NOMO-1 treated with dmso at 0.1 percent for 144 hours (cell line): Measurements from ENCODE around the gene IFT122.
"Not testable (repeated sequence)": the region's sequence is repeated elsewhere in the genome, so short reads cannot be mapped to it uniquely, and the experiment has no call there.

Source experiments
- DNase-seq: peaks from one replicate; lab custom pipeline; 2025; ENCODE audit not compliant: unreplicated experiment; lab: John Stamatoyannopoulos, UW

IFT122 gene

GRCh38 chr3:129473067-129473768, 33.2 kb downstream of the IFT122 start:
- no peak for DNase-seq

- DNase-seq: no peak
Observed at GRCh38 chr3:129473769-129474152, 33.7 kb downstream of the IFT122 start.

GRCh38 chr3:129474984-129475804, 35.2 kb downstream of the IFT122 start:
- no peak for DNase-seq

- no peak for DNase-seq
Observed at GRCh38 chr3:129475863-129476262, 35.8 kb downstream of the IFT122 start.

GRCh38 chr3:129476586-129476985, 36.6 kb downstream of the IFT122 start:
- no peak for DNase-seq

- DNase-seq: not testable (repeated sequence)
Observed at GRCh38 chr3:129481225-129481765, 41.3 kb downstream of the IFT122 start.

GRCh38 chr3:129481766-129482332, 41.8 kb downstream of the IFT122 start:
- DNase-seq: no peak

- no peak for DNase-seq
Observed at GRCh38 chr3:129482721-129483120, 42.7 kb downstream of the IFT122 start.

GRCh38 chr3:129483870-129484269, 43.8 kb downstream of the IFT122 start:
- no peak for DNase-seq

GRCh38 chr3:129485146-129485545, 45.1 kb downstream of the IFT122 start:
- DNase-seq: not testable (repeated sequence)

- peak; percentile 16 for DNase-seq
Observed at GRCh38 chr3:129485721-129486663, 46.0 kb downstream of the IFT122 start.

- DNase-seq: no peak
Observed at GRCh38 chr3:129486664-129487035, 46.6 kb downstream of the IFT122 start.

- no peak for DNase-seq
Observed at GRCh38 chr3:129487183-129487867, 47.3 kb downstream of the IFT122 start.

GRCh38 chr3:129487868-129488335, 47.9 kb downstream of the IFT122 start:
- not testable (repeated sequence) for DNase-seq

- DNase-seq: peak; percentile 70
Observed at GRCh38 chr3:129489258-129489657, 49.2 kb downstream of the IFT122 start.

GRCh38 chr3:129490273-129490675, 50.2 kb downstream of the IFT122 start:
- peak; percentile 84 for DNase-seq

- not testable (repeated sequence) for DNase-seq
Observed at GRCh38 chr3:129491077-129491476, 51.1 kb downstream of the IFT122 start.

- DNase-seq: no peak
Observed at GRCh38 chr3:129491794-129492193, 51.8 kb downstream of the IFT122 start.

- no peak for DNase-seq
Observed at GRCh38 chr3:129492691-129493090, 52.7 kb downstream of the IFT122 start.

- DNase-seq: no peak
Observed at GRCh38 chr3:129493206-129493605, 53.2 kb downstream of the IFT122 start.
